Activated T-helper 2 cell treated with anti-CD3 and anti-CD28 coated beads, Interferon-gamma antibody, Interleukin-2, Interleukin-4, amounts not matched to agents 10 μg/mL and 5 μg/mL and 100 μg/mL, durations not matched to agents 14 hours and 24 hours and 36 hours (primary cell): ENCODE measurements around the gene ZNG1A. TPM values are rescaled to one million over a fixed set of nuclear protein-coding genes. Genes with fewer than 3 reads are reported as not detected.
"Not testable (repeated sequence)": the region's sequence is repeated elsewhere in the genome, so short reads cannot be mapped to it uniquely, and the experiment has no call there.

Experiments used
- DNase-seq: peaks from one replicate; pipeline ENCODE4 v3.0.0; 2021; ENCODE audit warnings: low spot score
- H3K27ac Mint-ChIP-seq: one replicate; pipeline ENCODE4 v1.8.0; 2021; ENCODE audit warnings: mixed read lengths
- H3K27me3 Mint-ChIP-seq: one replicate; pipeline ENCODE4 v1.8.0; 2021; ENCODE audit warnings: low read depth, mixed read lengths
- H3K36me3 Mint-ChIP-seq: one replicate; pipeline ENCODE4 v1.8.0; 2021; ENCODE audit warnings: low read depth, mixed read lengths
- H3K4me1 Mint-ChIP-seq: one replicate; pipeline ENCODE4 v1.8.0; 2021; ENCODE audit warnings: low read depth, mixed read lengths
- H3K4me3 Mint-ChIP-seq: one replicate; pipeline ENCODE4 v1.8.0; 2021; ENCODE audit warnings: low read depth, mild to moderate bottlenecking, moderate library complexity, mixed read lengths
- H3K9me3 Mint-ChIP-seq: one replicate; pipeline ENCODE4 v1.8.0; 2021; ENCODE audit warnings: mixed read lengths
- intact Hi-C: fragments of 100-400 bp; cut with micrococcal nuclease; formaldehyde crosslinking; loops from one replicate; pipeline ENCODE4 v1.15.1; 2023
- total RNA-seq: library from RNA; stranded (reverse); gene quantifications from 2 replicates; pipeline ENCODE4 v1.2.3, GENCODE V29; 2022

ZNG1A gene
- 28.9 and 32.7 TPM in 2 replicates for total RNA-seq

DNA sequence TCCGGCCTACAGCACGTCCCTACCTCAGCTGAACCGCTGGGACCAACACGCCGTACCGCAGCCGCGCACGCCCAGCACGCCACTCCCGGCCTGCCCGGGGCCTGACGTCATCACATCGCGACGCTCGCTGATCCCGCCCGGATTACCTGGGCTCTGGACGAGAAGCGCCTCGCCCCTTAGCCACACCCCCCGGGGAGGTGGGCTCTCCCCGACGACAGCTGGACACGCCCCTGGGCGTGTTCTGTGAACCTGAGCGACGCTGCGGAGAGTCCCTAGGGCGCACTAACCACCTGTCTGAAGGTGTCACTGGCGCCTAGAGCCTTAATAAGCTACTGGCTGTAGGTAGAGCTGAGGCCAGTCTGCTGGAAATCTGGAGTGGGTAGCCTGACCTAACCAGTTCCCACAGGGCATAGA, at the start of gene ZNG1A:
TSS of gene ZNG1A (minus strand) at position 87 of the 414 bp plus-strand sequence. CDS start 87 bp downstream, outside the sequence.
- DNase-seq, H3K27me3 Mint-ChIP-seq, H3K4me1 Mint-ChIP-seq, intact Hi-C loops, H3K36me3 Mint-ChIP-seq, H3K9me3 Mint-ChIP-seq: not testable (repeated sequence)
- Mint-ChIP-seq H3K4me3 (peak within 1 kb of the TSS; percentile 82), H3K27ac (peak within 1 kb of the TSS; percentile 60)

- Mint-ChIP-seq H3K36me3 (peaks cover 33% of the 10 kb centered on the region), H3K27me3 (no peaks in the 10 kb centered on the region), H3K4me1 (peaks cover 13% of the 10 kb centered on the region), H3K4me3 (no peak overlapping the region), H3K9me3 (peaks cover 19% of the 10 kb centered on the region), H3K27ac (no peak overlapping the region)
- intact Hi-C loops = no loop called here
- DNase-seq = no peak
These were observed 49.0 kb upstream of the ZNG1A start for GRCh38 chr9:227860-228259.

DNA sequence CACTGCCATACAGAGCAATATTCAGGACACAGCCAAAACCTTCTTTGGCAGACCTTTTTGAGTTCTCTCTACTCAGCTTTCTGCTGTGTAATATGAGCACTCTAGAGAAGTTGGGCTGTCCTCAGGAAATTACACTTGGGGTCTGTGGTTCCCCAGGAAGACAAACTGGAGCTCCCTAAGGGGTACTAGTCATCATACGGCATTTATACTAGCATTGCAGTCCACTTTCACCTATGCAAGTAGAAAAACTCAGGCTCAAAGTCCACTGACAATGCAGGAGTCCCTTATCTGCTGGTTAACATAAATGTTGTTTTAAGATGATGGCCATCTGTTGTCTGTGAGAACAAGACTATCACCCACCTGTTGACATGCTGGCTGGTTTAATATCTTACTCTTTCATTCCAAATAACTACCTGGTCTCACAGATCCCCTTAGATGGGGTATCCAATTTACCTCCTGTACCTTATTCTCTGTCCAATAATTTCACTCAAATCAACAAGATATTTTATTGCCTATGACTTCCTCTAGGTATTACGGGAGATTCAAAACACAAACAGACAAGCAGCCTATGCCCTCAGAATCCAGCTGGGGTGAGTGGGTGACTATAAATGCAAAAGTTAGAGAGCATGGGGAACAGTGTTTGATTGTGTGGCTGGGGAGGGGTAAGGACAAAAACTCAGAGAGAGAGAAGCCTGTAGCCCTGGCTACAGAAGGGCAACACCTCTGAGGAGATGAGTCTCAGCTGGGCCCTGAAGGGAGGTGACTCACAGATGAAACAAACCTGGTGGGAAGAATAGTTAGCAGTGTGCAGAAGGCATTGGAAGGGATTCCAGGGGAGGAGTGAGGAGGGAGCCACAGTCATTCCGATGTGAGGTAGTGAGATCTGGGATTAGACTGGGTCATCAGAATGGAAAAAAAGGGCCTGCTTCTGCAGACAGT, 46.0 kb upstream of the ZNG1A start:
- H3K4me1 Mint-ChIP-seq = peaks cover 34% of the 10 kb centered on the region
- H3K4me3 Mint-ChIP-seq = no peak overlapping the region
- peak overlapping the region; percentile 11 for H3K27ac Mint-ChIP-seq
- H3K36me3 Mint-ChIP-seq = peaks cover 32% of the 10 kb centered on the region
- DNase-seq = no peak
- H3K9me3 Mint-ChIP-seq = peaks cover 14% of the 10 kb centered on the region
- H3K27me3 Mint-ChIP-seq = no peaks in the 10 kb centered on the region
- intact Hi-C loops = no loop called here

- Mint-ChIP-seq H3K4me3 (peak overlapping the region; percentile 31), H3K27me3 (no peaks in the 10 kb centered on the region), H3K36me3 (peaks cover 27% of the 10 kb centered on the region), H3K27ac (peak overlapping the region; percentile 11), H3K9me3 (peaks cover 8% of the 10 kb centered on the region), H3K4me1 (peaks cover 36% of the 10 kb centered on the region)
- DNase-seq = no peak
- intact Hi-C loops = no loop called here
These were observed 45.2 kb upstream of the ZNG1A start for GRCh38 chr9:224026-224425.

- Mint-ChIP-seq H3K4me3 (peak overlapping the region; percentile 28), H3K36me3 (peaks cover 21% of the 10 kb centered on the region), H3K27me3 (no peaks in the 10 kb centered on the region), H3K9me3 (peaks cover 6% of the 10 kb centered on the region), H3K27ac (peak overlapping the region; percentile 74), H3K4me1 (peaks cover 38% of the 10 kb centered on the region)
- DNase-seq = no peak
- intact Hi-C loops = no loop called here
These were observed 44.3 kb upstream of the ZNG1A start for GRCh38 chr9:223152-223551.

GRCh38 chr9:221989-222776, 43.3 kb upstream of the ZNG1A start:
- Mint-ChIP-seq H3K36me3 (peaks cover 18% of the 10 kb centered on the region), H3K9me3 (no peaks in the 10 kb centered on the region), H3K4me3 (peak overlapping the region; percentile 28), H3K4me1 (peaks cover 42% of the 10 kb centered on the region), H3K27me3 (peaks cover 3% of the 10 kb centered on the region), H3K27ac (peak overlapping the region; percentile 74)
- intact Hi-C loops = no loop called here
- no peak for DNase-seq

- Mint-ChIP-seq H3K36me3 (peaks cover 29% of the 10 kb centered on the region), H3K9me3 (no peaks in the 10 kb centered on the region), H3K4me3 (no peak overlapping the region), H3K27me3 (peaks cover 10% of the 10 kb centered on the region), H3K4me1 (peaks cover 58% of the 10 kb centered on the region), H3K27ac (no peak overlapping the region)
- intact Hi-C loops = no loop called here
- no peak for DNase-seq
These were observed 41.0 kb upstream of the ZNG1A start for GRCh38 chr9:219670-220365.

DNA sequence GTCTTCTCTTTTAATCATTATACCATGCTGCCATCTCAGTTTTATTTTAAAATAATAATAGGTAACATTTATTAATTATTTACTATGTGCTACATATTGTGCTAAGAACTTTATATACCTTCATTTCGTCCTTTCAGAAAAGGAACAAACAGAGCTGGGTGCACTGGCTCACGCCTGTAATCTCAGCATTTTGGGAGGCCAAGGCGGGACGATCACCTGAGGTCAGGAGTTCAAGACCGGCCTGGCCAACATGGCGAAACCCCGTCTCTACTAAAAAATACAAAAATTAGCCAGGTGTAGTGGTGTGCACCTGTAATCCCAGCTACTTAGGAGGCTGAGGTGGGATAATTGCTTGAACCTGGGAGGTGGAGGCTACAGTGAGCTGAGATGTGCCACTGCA, 40.2 kb upstream of the ZNG1A start:
- DNase-seq, intact Hi-C loops, H3K27me3 Mint-ChIP-seq, H3K9me3 Mint-ChIP-seq, H3K4me3 Mint-ChIP-seq, H3K27ac Mint-ChIP-seq: not testable (repeated sequence)
- Mint-ChIP-seq H3K36me3 (peaks cover 24% of the 10 kb centered on the region), H3K4me1 (peaks cover 58% of the 10 kb centered on the region)

DNA sequence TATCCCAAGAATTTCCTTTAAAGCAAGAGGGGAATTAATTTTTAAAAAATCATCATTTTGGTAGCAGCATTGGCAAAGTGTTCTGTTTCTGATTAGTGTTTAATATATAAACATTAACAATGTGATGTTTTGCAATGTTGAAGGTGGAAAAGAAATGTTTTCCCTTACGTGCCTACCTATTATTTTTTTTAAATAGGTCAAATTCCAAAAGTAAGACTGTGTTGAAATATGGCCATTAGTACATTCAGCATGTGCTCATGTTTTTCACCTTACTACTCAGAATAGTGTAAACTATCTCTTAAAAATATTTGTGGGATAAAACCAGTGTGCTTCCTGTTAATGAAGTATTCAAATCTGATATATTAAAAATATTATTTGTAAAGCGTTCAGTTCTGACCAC, 39.1 kb upstream of the ZNG1A start:
- intact Hi-C loops = no loop called here
- no peak for DNase-seq
- H3K36me3 Mint-ChIP-seq = peaks cover 24% of the 10 kb centered on the region
- H3K27ac Mint-ChIP-seq = no peak overlapping the region
- peaks cover 50% of the 10 kb centered on the region for H3K4me1 Mint-ChIP-seq
- peaks cover 11% of the 10 kb centered on the region for H3K27me3 Mint-ChIP-seq
- no peak overlapping the region for H3K4me3 Mint-ChIP-seq
- no peaks in the 10 kb centered on the region for H3K9me3 Mint-ChIP-seq

DNA sequence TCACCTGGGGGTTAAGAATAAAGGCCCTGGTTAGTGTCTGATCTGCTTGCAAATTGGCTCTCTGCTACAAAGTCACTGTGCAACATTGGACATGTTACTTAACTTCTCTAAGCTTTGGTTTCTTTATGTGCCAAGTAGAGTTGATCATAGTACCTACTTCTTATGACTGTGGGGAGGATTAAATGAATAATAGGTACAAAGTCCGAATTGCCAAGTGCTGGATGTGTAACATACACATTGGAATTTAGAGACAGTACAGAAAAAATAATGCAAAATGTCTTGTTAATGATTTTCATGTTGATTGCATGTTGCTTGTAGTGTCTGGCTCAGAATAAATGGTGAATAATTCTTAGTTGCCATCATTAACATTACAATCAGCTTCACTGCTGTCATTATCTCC, 38.0 kb upstream of the ZNG1A start:
- Mint-ChIP-seq H3K4me3 (peak overlapping the region; percentile 85), H3K27ac (no peak overlapping the region), H3K27me3 (peaks cover 12% of the 10 kb centered on the region), H3K9me3 (no peaks in the 10 kb centered on the region), H3K36me3 (peaks cover 24% of the 10 kb centered on the region), H3K4me1 (peaks cover 39% of the 10 kb centered on the region)
- intact Hi-C loops = no loop called here
- DNase-seq = no peak

GRCh38 chr9:215631-216155, 36.8 kb upstream of the ZNG1A start:
- no peak for DNase-seq
- peak overlapping the region; percentile 85 for H3K4me3 Mint-ChIP-seq
- peaks cover 12% of the 10 kb centered on the region for H3K27me3 Mint-ChIP-seq
- intact Hi-C loops = loop anchor here (1.0 kb wide), 1 partner anchor 63 kb away; no protein-coding TSS in a partner anchor
- H3K4me1 Mint-ChIP-seq = peaks cover 35% of the 10 kb centered on the region
- H3K9me3 Mint-ChIP-seq = no peaks in the 10 kb centered on the region
- peaks cover 24% of the 10 kb centered on the region for H3K36me3 Mint-ChIP-seq
- H3K27ac Mint-ChIP-seq = no peak overlapping the region
